ENCODE measurements around the gene CCL15. TPM values are rescaled to one million over a fixed set of nuclear protein-coding genes. Genes with fewer than 3 reads are reported as not detected.
"Not testable (repeated sequence)": the region's sequence is repeated elsewhere in the genome, so short reads cannot be mapped to it uniquely, and the experiment has no call there.

The CCL15 gene
- total RNA-seq, 1 experiment from 2014 or later, result 0.52 TPM

GRCh38 chr17:36017799-36018198 lies 16.4 kb upstream of the CCL15 start, which contains the start of gene CCL23:
CCL23 (minus strand) TSS chr17:36017972; CDS start chr17:36017897, 75 bp downstream.
- Mint-ChIP-seq H3K4me1 (ENCODE audit: low read depth, unreplicated experiment) (no peaks in the 10 kb centered on the region), H3K9me3 (ENCODE audit: unreplicated experiment) (no peaks in the 10 kb centered on the region), H3K27ac (ENCODE audit: unreplicated experiment) (no peak within 1 kb of the TSS), H3K27me3 (ENCODE audit: insufficient read depth, unreplicated experiment) (peaks cover 13% of the 10 kb centered on the region), H3K4me3 (ENCODE audit: unreplicated experiment) (no peak within 1 kb of the TSS), H3K36me3 (ENCODE audit: insufficient read depth, unreplicated experiment) (no peaks in the 10 kb centered on the region)
- no peak for DNase-seq
- TF ChIP-seq CTCF (IDR thresholded peaks at IDR 0.05; ENCODE audit: insufficient read depth in 1 of 2, low read depth in 1 of 2, low read length in 1 of 2, severe bottlenecking in 1 of 2, unreplicated experiment in 1 of 2), result no peak
- Histone ChIP-seq H3K4me3 (ENCODE audit: low read depth, low read length) (no peak within 1 kb of the TSS), H3K9me3 (no peaks in the 10 kb centered on the region), H3K36me3 (ENCODE audit: control insufficient read depth, insufficient read depth, low read length) (no peaks in the 10 kb centered on the region), H3K27me3 (replicated peaks; ENCODE audit: control insufficient read depth, insufficient read depth, low read length) (no peaks in the 10 kb centered on the region; the same call in 1 of the 2 replicates), H3K4me1 (no peaks in the 10 kb centered on the region)
- intact Hi-C loops (cut with micrococcal nuclease; ENCODE audit: unreplicated experiment), result no loop called here
- ChIA-PET POLR2A (no interaction called here), CTCF (interaction anchor here (0.6 to 1.2 kb wide), 2 partner anchors 42 to 49 kb away, joined by 3 read pairs; no protein-coding TSS in a partner anchor)
- no TSS peak for BruUV-seq (replicated peaks)

GRCh38 chr17:36016555-36016954 lies 15.2 kb upstream of the CCL15 start:
- CTCF ChIA-PET, result no interaction called here
- H3K4me3 ChIP-seq (ENCODE audit: low read depth, low read length), result no peak overlapping the region
- POLR2A ChIA-PET, result no interaction called here
- no TSS peak for BruUV-seq (replicated peaks)
- no peaks in the 10 kb centered on the region for H3K36me3 Mint-ChIP-seq (ENCODE audit: insufficient read depth, unreplicated experiment)
- H3K27ac Mint-ChIP-seq (ENCODE audit: unreplicated experiment), result no peak overlapping the region
- no peaks in the 10 kb centered on the region for H3K9me3 Mint-ChIP-seq (ENCODE audit: unreplicated experiment)
- no peaks in the 10 kb centered on the region for H3K9me3 ChIP-seq
- no peak for DNase-seq
- H3K4me1 Mint-ChIP-seq (ENCODE audit: low read depth, unreplicated experiment), result no peaks in the 10 kb centered on the region
- no peaks in the 10 kb centered on the region for H3K36me3 ChIP-seq (ENCODE audit: control insufficient read depth, insufficient read depth, low read length)
- H3K27me3 ChIP-seq (replicated peaks; ENCODE audit: control insufficient read depth, insufficient read depth, low read length), result no peaks in the 10 kb centered on the region; the same call in 1 of the 2 replicates
- intact Hi-C loops (cut with micrococcal nuclease; ENCODE audit: unreplicated experiment), result no loop called here
- no peak for TF ChIP-seq CTCF (IDR thresholded peaks at IDR 0.05; ENCODE audit: insufficient read depth in 1 of 2, low read depth in 1 of 2, low read length in 1 of 2, severe bottlenecking in 1 of 2, unreplicated experiment in 1 of 2)
- H3K27me3 Mint-ChIP-seq (ENCODE audit: insufficient read depth, unreplicated experiment), result peaks cover 11% of the 10 kb centered on the region
- no peak overlapping the region for H3K4me3 Mint-ChIP-seq (ENCODE audit: unreplicated experiment)
- H3K4me1 ChIP-seq, result no peaks in the 10 kb centered on the region

GRCh38 chr17:36015895-36016294 lies 14.5 kb upstream of the CCL15 start:
- H3K27me3 Mint-ChIP-seq (ENCODE audit: insufficient read depth, unreplicated experiment); H3K27me3 ChIP-seq (replicated peaks; ENCODE audit: control insufficient read depth, insufficient read depth, low read length); H3K36me3 Mint-ChIP-seq (ENCODE audit: insufficient read depth, unreplicated experiment); DNase-seq; H3K27ac Mint-ChIP-seq (ENCODE audit: unreplicated experiment); intact Hi-C loops (cut with micrococcal nuclease; ENCODE audit: unreplicated experiment); H3K4me3 ChIP-seq (ENCODE audit: low read depth, low read length); BruUV-seq (replicated peaks); H3K4me3 Mint-ChIP-seq (ENCODE audit: unreplicated experiment); H3K9me3 Mint-ChIP-seq (ENCODE audit: unreplicated experiment); H3K9me3 ChIP-seq; CTCF ChIA-PET; H3K36me3 ChIP-seq (ENCODE audit: control insufficient read depth, insufficient read depth, low read length); H3K4me1 Mint-ChIP-seq (ENCODE audit: low read depth, unreplicated experiment); H3K4me1 ChIP-seq; POLR2A ChIA-PET: not testable (repeated sequence)

GRCh38 chr17:36014946-36015345 lies 13.6 kb upstream of the CCL15 start:
- Mint-ChIP-seq H3K4me3 (ENCODE audit: unreplicated experiment) (no peak overlapping the region), H3K36me3 (ENCODE audit: insufficient read depth, unreplicated experiment) (no peaks in the 10 kb centered on the region), H3K27me3 (ENCODE audit: insufficient read depth, unreplicated experiment) (peaks cover 3% of the 10 kb centered on the region), H3K9me3 (ENCODE audit: unreplicated experiment) (no peaks in the 10 kb centered on the region), H3K4me1 (ENCODE audit: low read depth, unreplicated experiment) (no peaks in the 10 kb centered on the region), H3K27ac (ENCODE audit: unreplicated experiment) (no peak overlapping the region)
- no peak for TF ChIP-seq CTCF (IDR thresholded peaks at IDR 0.05; ENCODE audit: insufficient read depth in 1 of 2, low read depth in 1 of 2, low read length in 1 of 2, severe bottlenecking in 1 of 2, unreplicated experiment in 1 of 2)
- Histone ChIP-seq H3K4me1 (no peaks in the 10 kb centered on the region), H3K27me3 (replicated peaks; ENCODE audit: control insufficient read depth, insufficient read depth, low read length) (no peaks in the 10 kb centered on the region; the same call in 1 of the 2 replicates), H3K4me3 (ENCODE audit: low read depth, low read length) (no peak overlapping the region), H3K36me3 (ENCODE audit: control insufficient read depth, insufficient read depth, low read length) (no peaks in the 10 kb centered on the region), H3K9me3 (no peaks in the 10 kb centered on the region)
- DNase-seq, result no peak
- CTCF ChIA-PET, result no interaction called here
- POLR2A ChIA-PET, result no interaction called here
- intact Hi-C loops (cut with micrococcal nuclease; ENCODE audit: unreplicated experiment), result no loop called here
- no TSS peak for BruUV-seq (replicated peaks)

Measured in Caco-2 (cell line).